ENCODE measurements around the gene DLGAP1. TPM values are rescaled to one million over a fixed set of nuclear protein-coding genes. Genes with fewer than 3 reads are reported as not detected.
"Not testable (repeated sequence)": the region's sequence is repeated elsewhere in the genome, so short reads cannot be mapped to it uniquely, and the experiment has no call there.

DLGAP1 gene
- total RNA-seq, 2 experiments from 2014 or later = 0.31 to 0.36 TPM

DNA sequence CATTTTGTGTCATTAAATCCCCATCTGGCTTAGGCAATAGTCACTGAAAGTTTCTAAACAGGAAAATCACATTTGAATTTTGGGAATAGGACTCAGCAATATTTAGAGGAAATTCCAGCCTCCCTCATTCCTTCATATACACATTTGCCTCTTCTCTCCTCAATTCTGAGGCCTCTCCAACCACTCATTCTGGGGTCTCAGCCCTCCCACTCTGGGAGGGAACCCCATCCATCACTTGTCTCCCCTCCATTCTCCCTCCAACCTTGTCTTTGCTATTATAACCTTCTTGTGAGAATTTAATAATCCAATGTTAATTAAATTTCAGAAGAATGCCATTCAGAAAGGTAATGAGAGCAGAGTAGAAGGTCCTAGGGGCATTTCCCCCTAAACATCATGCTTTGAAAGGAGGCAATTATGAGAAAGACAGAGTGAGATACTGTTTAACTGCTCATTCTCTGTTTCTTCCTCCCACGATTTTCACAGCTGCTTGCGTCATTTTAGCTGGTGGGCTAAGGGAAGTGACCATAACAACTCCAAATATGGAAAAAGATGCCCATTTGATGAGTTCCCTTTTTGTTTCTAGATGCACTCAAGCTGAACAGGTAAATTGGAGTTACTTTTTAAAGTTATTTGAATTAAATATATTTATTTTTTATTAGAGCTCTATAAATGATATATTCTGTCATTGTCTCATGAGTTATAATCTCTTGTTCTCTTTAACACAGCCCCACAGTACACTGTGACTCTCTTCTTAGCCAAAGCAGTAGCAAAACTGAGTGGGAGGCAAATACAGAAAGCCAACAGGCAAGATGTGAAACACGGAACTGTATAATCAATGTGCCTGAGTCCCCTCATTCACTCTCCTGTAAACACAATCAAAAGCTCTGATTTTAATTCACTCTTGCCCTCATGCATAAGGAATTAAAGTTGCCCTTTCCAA lies 135.1 kb downstream of the DLGAP1 start:
- H3K4me1 ChIP-seq (ENCODE audit: insufficient read depth, low read length) = no peaks in the 10 kb centered on the region
- Mint-ChIP-seq H3K27me3 (no peaks in the 10 kb centered on the region), H3K4me1 (ENCODE audit: low read depth) (no peaks in the 10 kb centered on the region), H3K36me3 (ENCODE audit: low read depth) (no peaks in the 10 kb centered on the region), H3K4me3 (no peak overlapping the region), H3K9me3 (peaks cover 10% of the 10 kb centered on the region), H3K27ac (no peak overlapping the region)
- no peak for DNase-seq
- ChIA-PET CTCF (no interaction called here), POLR2A (no interaction called here)
- intact Hi-C loops (cut with DNase I, micrococcal nuclease) = no loop called here
- no peak for ATAC-seq (ENCODE audit: poor library complexity)
- TF ChIP-seq, protein P1, sequence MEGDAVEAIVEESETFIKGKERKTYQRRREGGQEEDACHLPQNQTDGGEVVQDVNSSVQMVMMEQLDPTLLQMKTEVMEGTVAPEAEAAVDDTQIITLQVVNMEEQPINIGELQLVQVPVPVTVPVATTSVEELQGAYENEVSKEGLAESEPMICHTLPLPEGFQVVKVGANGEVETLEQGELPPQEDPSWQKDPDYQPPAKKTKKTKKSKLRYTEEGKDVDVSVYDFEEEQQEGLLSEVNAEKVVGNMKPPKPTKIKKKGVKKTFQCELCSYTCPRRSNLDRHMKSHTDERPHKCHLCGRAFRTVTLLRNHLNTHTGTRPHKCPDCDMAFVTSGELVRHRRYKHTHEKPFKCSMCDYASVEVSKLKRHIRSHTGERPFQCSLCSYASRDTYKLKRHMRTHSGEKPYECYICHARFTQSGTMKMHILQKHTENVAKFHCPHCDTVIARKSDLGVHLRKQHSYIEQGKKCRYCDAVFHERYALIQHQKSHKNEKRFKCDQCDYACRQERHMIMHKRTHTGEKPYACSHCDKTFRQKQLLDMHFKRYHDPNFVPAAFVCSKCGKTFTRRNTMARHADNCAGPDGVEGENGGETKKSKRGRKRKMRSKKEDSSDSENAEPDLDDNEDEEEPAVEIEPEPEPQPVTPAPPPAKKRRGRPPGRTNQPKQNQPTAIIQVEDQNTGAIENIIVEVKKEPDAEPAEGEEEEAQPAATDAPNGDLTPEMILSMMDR (IDR thresholded peaks at IDR 0.05) = no peak
- no peak overlapping the region for H3K4me3 ChIP-seq (ENCODE audit: low read length)
- H3K27ac ChIP-seq (ENCODE audit: low read depth in 1 of 2, low read length in 2 of 2) = no peak overlapping the region
- no peaks in the 10 kb centered on the region for H3K36me3 ChIP-seq (ENCODE audit: insufficient read depth, low read length)
- H3K27me3 ChIP-seq (ENCODE audit: control insufficient read depth in 1 of 2, insufficient read depth in 2 of 2, low read length in 2 of 2) = no peaks in the 10 kb centered on the region
- H3K9me3 ChIP-seq (ENCODE audit: control insufficient read depth in 1 of 2, insufficient read depth in 1 of 2, low read length in 2 of 2) = peaks cover 0 to 4% of the 10 kb centered on the region in 2 experiments

DNA sequence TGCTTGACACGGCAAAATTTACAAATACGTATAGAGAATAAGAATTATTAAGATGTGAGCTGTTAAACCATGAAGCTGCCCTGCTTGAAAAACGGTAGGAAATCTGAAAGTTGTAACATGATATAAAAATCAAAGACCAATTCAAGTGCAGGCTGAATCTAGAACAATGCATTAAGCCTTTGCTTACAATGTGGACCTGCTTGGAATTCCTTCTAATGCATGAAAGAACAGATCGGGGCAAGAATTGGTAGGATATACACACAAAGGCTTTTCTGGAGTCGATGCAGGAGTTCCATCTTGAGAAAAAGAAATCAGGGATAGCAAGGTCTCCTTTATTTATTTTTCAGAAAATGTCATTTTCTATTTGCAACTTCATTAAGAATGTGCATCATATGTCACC lies 136.8 kb downstream of the DLGAP1 start:
- Mint-ChIP-seq H3K36me3 (ENCODE audit: low read depth) (no peaks in the 10 kb centered on the region), H3K4me1 (ENCODE audit: low read depth) (no peaks in the 10 kb centered on the region), H3K4me3 (no peak overlapping the region), H3K27ac (no peak overlapping the region), H3K9me3 (peaks cover 5% of the 10 kb centered on the region), H3K27me3 (no peaks in the 10 kb centered on the region)
- Histone ChIP-seq H3K27me3 (ENCODE audit: control insufficient read depth in 1 of 2, insufficient read depth in 2 of 2, low read length in 2 of 2) (no peaks in the 10 kb centered on the region), H3K27ac (ENCODE audit: low read depth in 1 of 2, low read length in 2 of 2) (no peak overlapping the region), H3K4me3 (ENCODE audit: low read length) (no peak overlapping the region), H3K9me3 (ENCODE audit: control insufficient read depth in 1 of 2, insufficient read depth in 1 of 2, low read length in 2 of 2) (peaks cover 0 to 4% of the 10 kb centered on the region in 2 experiments), H3K36me3 (ENCODE audit: insufficient read depth, low read length) (no peaks in the 10 kb centered on the region), H3K4me1 (ENCODE audit: insufficient read depth, low read length) (no peaks in the 10 kb centered on the region)
- TF ChIP-seq, protein P1 (IDR thresholded peaks at IDR 0.05) = no peak
- ATAC-seq (ENCODE audit: poor library complexity) = no peak
- intact Hi-C loops (cut with DNase I, micrococcal nuclease) = no loop called here
- no peak for DNase-seq
- CTCF ChIA-PET = no interaction called here
- POLR2A ChIA-PET = no interaction called here

DNA sequence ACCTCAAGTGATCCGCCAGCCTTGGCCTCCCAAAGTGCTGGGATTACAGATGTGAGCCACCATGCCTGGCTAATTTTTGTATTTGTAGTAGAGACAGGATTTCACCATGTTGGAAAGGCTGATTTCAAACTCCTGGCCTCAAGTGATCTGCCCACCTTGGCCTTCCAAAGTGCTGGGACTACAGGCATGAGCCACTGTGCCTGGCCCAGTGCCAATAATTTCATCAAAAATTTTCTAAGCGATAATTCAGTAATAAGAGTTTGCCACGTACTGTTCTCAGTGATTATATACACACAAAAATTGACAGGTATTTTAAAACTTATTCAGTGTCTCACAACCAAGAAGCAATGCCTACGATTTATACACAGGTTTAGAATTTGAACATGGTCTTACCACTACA lies 143.2 kb downstream of the DLGAP1 start:
- H3K4me1 ChIP-seq (ENCODE audit: insufficient read depth, low read length); H3K27ac ChIP-seq (ENCODE audit: low read depth in 1 of 2, low read length in 2 of 2); H3K4me3 Mint-ChIP-seq; ATAC-seq (ENCODE audit: poor library complexity); H3K27me3 Mint-ChIP-seq; intact Hi-C loops (cut with DNase I, micrococcal nuclease); H3K27me3 ChIP-seq (ENCODE audit: control insufficient read depth in 1 of 2, insufficient read depth in 2 of 2, low read length in 2 of 2); POLR2A ChIA-PET; H3K9me3 Mint-ChIP-seq; H3K36me3 Mint-ChIP-seq (ENCODE audit: low read depth); H3K4me1 Mint-ChIP-seq (ENCODE audit: low read depth); DNase-seq; H3K4me3 ChIP-seq (ENCODE audit: low read length); H3K9me3 ChIP-seq (ENCODE audit: control insufficient read depth in 1 of 2, insufficient read depth in 1 of 2, low read length in 2 of 2); CTCF ChIA-PET; H3K36me3 ChIP-seq (ENCODE audit: insufficient read depth, low read length); H3K27ac Mint-ChIP-seq: not testable (repeated sequence)

All from CD4-positive, alpha-beta T cell (primary cell).